Measurements from ENCODE around the gene CGB1.
A peak's percentile ranks its signal among the peaks of the same experiment; 100 is the strongest.
"Not testable (repeated sequence)": the region's sequence is repeated elsewhere in the genome, so short reads cannot be mapped to it uniquely, and the experiment has no call there.

Gene CGB1

DNA sequence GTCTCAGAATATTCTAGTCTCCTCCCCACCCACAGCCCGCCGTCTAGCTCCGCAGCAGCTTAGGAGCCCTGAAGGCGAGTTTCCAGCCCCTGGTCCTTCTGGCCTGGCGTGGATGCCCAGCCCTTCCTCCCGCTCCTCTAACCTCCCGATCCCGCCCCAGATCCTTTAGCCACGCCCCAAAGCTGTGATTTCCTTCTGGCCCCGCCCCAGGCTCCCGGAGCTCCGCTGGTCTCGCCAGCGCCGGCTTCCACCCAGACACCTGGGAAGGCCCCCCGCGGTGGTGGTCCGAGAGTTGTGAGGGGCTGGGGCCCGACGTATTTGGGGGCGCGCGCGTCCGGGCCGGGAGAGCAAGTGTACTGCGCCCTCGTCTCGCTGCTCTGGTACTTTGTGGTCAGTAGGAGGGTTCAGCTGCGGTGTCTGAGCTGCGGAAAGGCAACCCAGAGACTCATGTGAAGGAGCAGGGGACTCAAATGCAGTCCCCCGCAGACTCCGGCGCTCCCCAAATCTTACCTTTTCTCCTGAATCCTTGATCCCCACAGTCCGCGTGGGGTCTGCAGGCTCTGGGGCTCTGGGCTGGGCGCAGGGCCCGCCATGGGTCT lies 21.0 kb upstream of the CGB1 start, which contains the start of gene CGB7:
Gene CGB7 (minus strand): TSS at position 114 of the 599 bp plus-strand sequence. CDS start 2,374 bp downstream, outside the sequence.
- peak; percentile 34 for DNase-seq

DNA sequence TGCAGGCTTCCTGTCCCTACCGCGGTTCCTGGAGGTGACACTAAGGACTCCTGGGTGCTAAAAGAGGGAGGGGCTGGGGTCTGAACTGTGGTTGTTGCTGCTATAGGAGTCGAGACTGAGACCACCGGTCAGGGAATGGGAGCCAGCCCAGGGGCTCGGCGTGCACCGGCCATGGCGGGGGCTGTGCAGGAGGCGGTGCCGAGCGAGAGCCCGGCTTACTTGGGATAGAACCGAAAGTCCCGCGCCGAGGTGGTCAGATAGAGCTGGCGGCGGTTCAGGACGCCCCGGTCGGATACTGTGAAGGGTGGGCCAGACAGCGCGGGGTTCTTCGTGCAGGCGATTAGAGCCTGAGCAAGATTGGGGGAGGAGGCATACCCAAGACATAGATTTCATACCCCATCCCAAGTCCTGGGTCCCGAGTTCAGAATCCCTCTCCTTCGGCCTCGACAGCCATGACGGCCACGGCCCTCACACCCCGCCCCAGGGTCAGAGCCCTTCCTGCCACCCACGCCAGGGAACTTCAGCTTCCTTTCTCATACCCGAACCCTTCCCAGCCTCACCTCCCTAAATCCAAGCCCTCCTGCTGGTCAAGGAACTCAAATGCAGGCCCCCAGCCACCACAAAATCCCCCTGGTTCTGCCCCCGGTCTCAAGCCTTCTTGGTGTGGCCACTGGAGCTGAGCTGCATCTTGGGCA lies 20.4 kb upstream of the CGB1 start:
- DNase-seq, result not testable (repeated sequence)

DNA sequence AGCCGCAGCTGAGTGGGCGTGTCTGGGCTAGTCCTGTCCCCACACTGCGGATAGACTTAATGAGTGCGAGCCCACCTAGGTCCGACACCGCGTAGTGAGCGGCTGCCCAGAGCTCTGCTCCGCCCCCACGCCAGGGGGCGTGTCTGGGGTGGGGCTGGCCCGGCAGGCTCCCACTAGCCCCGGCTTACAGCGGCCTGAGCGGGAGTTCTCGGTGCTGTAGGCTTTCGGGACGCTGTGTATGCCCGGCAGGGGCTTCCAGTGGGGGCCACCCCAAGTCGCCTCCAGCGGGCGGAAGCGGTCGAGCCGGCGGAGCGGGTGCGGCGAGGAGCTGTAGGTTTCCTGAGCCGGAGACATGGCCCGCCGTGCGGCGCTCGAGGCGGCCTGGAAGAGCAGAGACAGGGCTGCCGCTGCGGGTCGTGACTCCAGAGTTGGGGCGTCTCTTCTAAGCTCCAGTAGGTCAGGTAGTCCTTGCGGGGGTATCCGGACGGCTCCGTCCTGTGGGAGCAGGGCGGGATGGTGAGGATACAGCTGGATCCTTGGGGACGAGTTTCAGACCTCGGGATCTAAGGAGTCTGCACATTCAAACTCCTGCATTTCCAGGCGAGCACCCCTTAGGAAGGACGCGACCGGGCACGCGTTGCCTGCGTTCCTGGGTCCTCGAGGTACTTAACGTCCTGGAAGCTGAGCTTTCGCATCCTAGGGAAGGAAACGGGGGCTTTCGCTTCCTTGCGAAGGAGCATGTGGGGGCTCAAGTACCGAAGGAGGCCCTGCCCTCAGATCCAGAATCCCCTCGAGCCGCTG lies 19.6 kb upstream of the CGB1 start:
- peak; percentile 45 for DNase-seq

DNA sequence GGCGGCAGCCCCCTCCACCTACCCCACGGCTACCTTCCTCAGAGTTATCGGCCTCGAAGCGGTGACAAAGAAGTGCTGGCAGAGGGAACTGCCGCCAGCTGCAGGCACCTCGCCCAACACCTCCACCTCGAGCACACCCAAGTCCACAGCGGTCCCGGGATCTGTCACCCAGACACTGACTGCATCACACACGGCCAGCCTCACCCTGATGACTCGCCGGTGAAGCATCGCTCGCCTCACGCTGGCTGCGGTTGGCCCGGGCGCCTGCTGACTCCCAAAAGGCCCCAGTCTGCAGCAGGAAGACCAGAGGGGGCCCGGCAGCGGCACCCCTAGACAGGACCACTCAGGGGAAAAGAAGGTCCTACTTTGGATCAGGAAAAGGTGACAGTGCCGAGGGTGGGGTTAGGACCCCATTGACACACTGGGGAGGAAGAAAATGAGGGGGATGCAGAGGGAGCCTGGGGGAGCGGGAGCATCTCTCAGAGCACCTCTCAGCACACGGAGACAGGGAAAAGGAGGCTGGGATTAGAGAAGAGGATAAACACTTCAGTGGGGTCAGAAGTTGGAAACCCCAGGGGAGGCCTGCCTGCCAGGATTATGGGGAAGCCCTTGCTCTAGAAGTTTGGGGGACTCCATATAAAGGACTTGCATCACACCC lies 13.8 kb upstream of the CGB1 start:
- DNase-seq, result not testable (repeated sequence)

DNA sequence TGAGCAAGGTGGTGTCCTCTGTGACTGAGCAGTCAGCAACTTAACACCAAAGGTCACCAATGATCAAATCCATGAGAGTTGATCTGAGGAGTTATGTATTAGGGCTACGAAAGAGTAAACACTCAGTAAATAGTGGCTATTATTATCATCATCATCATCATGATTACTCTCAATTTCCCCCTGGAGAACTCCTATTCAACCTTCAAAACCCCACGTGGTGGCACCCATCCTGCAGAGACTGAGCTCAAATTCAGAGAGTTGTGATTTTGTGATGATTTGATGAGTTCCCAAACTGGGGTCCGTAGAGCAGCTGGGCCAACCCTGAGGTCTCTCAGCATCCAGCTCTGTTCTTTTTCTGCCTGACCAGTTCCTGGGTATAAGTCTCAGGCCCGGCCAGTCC lies 13.1 kb upstream of the CGB1 start:
- DNase-seq, result not testable (repeated sequence)

DNA sequence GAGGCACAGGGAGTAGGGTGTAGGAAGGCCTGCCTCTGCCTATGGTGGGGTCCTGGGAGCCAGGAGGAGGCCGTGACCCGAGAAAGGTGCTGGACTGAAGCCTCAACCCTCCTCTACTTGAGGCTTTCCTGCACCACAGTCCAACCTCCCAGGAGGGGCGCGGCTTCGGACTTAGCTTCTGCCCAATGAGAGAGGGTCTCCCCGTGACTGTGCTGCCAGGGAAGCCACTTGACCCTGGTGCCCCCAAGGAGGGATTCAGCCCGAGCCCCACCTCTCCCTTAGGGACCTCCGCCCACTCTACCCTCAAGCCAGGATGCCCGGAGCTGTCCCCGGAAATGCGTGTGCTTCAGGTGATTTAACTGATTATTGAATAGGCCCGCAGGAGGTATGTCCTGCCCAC lies 12.3 kb upstream of the CGB1 start, which contains the start of gene CGB8:
Gene CGB8 (minus strand): TSS at position 101 of the 400 bp plus-strand sequence. CDS start 372 bp downstream, outside the sequence.
- DNase-seq, result not testable (repeated sequence)

DNA sequence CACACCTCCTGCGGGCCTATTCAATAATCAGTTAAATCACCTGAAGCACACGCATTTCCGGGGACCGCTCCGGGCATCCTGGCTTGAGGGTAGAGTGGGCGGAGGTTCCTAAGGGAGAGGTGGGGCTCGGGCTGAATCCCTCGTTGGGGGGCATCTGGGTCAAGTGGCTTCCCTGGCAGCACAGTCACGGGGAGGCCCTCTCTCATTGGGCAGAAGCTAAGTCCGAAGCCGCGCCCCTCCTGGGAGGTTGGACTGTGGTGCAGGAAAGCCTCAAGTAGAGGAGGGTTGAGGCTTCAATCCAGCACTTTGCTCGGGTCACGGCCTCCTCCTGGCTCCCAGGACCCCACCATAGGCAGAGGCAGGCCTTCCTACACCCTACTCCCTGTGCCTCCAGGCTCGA lies 6.9 kb upstream of the CGB1 start, which contains the start of gene CGB5:
Gene CGB5 (plus strand): TSS at position 301 of the 400 bp plus-strand sequence. CDS start 362 bp downstream, outside the sequence.
- DNase-seq, result not testable (repeated sequence)

DNA sequence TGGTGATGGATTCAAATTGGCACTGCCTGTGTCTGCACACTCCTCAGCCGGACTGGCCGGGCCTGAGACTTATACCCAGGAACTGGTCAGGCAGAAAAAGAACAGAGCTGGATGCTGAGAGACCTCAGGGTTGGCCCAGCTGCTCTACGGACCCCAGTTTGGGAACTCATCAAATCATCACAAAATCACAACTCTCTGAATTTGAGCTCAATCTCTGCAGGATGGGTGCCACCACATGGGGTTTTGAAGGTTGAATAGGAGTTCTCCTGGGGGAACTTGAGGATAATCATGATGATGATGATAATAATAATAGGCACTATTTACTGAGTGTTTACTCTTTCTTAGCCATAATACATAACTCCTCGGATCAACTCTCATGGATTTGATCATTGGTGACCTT lies 6.0 kb upstream of the CGB1 start:
- DNase-seq, result not testable (repeated sequence)

DNA sequence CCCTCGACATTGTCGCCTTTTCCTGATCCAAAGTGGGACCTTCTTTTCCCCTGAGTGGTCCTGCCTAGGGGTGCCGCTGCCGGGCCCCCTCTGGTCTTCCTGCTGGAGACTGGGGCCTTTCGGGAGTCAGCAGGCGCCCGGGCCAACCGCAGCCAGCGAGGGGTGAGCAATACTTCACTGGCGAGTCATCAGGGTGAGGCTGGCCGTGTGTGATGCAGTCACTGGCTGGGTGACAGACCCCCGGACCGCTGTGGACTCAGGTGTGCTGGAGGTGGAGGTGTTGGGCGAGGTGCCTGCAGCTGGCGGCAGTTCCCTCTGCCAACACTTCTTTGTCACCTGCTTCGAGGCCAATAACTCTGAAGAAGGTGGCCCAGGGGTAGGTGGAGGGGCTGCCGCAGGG lies 5.5 kb upstream of the CGB1 start:
- DNase-seq, result no peak

DNA sequence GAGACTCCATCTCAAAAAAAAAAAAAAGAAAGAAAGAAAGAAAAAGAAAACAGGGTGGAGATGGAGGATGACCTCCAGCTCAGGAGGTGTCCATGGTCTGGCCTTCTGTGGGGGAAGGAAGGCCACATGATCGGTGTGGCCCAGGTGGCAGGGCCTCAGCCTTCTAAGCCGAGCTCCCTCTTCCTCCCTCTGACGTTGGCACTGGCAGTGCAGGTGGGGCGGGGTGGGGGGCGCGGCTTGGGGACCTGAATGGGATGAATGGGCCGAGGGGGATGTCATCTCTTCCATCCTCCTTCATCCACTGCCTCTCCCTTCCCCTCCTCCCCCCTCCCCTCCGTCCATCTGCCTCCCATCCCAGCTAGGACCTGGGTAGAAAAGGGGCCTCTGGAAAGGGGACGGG lies 3.0 kb upstream of the CGB1 start:
- not testable (repeated sequence) for DNase-seq

DNA sequence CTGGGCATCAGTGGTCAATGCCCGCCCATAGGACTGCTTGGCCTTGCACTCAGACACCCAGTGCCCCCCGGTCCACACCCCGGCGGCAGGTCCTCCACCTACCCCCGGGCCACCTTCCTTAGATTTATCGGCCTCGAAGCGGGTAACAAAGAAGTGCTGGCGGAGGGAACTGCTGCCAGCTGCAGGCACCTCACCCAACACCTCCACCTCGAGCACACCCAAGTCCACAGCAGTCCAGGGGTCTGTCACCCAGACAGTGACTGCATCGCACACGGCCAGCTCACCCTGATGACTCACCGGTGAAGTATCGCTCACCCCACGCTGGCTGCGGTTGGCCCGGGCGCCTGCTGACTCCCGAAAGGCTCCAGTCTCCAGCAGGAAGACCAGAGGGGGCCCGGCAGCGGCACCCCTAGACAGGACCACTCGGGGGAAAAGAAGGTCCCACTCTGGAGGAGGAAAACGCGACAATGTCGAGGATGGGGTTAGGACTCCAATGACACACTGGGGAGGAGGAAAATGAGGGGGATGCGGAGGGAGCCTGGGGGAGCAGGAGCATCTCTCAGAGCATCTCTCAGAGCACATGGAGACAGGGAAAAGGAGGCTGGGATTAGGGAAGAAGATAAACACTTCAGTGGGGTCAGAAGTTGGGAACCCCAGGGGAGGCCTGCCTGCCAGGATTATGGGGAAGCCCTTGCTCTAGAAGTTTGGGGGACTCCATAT lies 2.0 kb upstream of the CGB1 start:
- DNase-seq, result not testable (repeated sequence)

DNA sequence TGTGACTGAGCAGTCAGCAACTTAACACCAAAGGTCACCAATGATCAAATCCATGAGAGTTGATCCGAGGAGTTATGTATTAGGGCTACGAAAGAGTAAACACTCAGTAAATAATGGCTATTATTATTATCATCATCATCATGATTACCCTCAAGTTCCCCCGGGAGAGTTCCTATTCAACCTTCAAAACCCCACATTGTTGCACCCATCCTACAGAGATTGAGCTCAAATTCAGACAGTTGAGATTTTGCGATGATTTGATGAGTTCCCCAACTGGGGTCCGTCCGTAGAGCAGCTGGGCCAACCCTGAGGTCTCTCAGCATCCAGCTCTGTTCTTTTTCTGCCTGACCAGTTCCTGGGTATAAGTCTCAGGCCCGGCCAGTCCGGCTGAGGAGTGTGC lies 1.4 kb upstream of the CGB1 start:
- DNase-seq, result not testable (repeated sequence)

DNA sequence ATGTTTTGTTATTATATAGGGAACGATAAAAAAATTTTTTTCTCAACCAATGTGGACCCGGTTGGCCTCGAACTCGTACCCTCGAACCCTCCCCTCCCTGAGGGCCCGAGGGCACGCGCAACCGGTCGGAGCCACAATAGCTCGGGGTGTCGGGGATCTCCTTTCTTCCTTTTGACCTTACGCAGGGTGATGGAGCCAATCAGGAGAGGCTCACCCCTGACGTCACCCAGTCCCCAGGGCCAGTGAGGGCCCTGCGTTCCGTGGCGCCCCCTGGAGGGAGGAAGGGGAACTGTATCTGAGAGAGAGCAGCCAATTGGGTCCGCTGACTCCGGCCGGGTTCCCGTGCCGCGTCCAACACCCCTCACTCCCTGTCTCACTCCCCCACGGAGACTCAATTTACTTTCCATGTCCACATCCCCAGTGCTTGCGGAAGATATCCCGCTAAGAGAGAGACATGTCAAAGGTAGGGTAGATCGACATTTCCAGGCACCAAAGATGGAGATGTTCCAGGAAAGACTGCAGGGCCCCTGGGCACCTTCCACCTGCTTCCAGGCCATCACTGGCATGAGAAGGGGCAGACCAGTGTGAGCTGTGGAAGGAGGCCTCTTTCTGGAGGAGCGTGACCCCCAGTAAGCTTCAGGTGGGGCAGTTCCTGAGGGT lies 4.9 kb downstream of the CGB1 start, which contains the start of gene CGB2:
Gene CGB2 (plus strand): TSS at position 249 of the 660 bp plus-strand sequence. CDS start 206 bp downstream, at position 455.
- peak; percentile 62 for DNase-seq

DNA sequence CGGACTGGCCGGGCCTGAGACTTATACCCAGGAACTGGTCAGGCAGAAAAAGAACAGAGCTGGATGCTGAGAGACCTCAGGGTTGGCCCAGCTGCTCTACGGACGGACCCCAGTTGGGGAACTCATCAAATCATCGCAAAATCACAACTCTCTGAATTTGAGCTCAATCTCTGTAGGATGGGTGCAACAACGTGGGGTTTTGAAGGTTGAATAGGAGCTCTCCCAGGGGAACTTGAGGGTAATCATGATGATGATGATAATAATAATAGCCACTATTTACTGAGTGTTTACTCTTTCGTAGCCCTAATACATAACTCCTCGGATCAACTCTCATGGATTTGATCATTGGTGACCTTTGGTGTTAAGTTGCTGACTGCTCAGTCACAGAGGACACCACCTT lies 6.4 kb downstream of the CGB1 start:
- DNase-seq, result not testable (repeated sequence)

DNA sequence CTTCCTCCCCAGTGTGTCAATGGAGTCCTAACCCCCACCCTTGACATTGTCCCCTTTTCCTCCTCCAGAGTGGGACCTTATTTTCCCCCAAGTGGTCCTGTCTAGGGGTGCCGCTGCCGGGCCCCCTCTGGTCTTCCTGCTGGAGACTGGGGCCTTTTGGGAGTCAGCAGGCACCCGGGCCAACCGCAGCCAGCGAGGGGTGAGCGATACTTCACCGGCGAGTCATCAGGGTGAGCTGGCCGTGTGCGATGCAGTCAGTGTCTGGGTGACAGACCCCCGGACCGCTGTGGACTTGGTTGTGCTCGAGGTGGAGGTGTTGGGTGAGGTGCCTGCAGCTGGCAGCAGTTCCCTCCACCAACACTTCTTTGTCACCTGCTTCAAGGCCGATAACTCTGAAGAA lies 6.9 kb downstream of the CGB1 start:
- not testable (repeated sequence) for DNase-seq

DNA sequence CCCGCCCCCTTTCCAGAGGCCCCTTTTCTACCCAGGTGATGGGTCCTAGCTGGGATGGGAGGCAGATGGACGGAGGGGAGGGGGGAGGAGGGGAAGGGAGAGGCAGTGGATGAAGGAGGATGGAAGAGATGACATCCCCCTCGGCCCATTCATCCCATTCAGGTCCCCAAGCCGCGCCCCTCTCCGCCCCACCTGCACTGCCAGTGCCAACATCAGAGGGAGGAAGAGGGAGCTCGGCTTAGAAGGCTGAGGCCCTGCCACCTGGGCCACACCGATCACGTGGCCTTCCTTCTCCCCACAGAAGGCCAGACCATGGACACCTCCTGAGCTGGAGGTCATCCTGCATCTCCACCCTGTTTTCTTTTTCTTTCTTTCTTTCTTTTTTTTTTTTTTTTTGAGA lies 8.0 kb downstream of the CGB1 start:
- DNase-seq, result not testable (repeated sequence)

DNA sequence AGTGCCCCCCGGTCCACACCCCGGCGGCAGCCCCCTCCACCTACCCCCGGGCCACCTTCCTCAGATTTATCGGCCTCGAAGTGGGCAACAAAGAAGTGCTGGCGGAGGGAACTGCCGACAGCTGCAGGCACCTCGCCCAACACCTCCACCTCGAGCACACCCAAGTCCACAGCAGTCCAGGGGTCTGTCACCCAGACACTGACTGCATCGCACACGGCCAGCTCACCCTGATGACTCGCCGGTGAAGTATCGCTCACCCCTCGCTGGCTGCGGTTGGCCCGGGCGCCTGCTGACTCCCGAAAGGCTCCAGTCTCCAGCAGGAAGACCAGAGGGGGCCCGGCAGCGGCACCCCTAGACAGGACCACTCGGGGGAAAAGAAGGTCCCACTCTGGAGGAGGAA lies 11.1 kb downstream of the CGB1 start:
- DNase-seq, result not testable (repeated sequence)

DNA sequence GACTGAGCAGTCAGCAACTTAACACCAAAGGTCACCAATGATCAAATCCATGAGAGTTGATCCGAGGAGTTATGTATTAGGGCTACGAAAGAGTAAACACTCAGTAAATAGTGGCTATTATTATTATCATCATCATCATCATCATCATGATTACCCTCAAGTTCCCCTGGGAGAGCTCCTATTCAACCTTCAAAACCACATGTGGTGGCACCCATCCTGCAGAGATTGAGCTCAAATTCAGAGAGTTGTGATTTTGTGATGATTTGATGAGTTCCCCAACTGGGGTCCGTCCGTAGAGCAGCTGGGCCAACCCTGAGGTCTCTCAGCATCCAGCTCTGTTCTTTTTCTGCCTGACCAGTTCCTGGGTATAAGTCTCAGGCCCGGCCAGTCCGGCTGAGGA lies 11.6 kb downstream of the CGB1 start:
- not testable (repeated sequence) for DNase-seq

DNA sequence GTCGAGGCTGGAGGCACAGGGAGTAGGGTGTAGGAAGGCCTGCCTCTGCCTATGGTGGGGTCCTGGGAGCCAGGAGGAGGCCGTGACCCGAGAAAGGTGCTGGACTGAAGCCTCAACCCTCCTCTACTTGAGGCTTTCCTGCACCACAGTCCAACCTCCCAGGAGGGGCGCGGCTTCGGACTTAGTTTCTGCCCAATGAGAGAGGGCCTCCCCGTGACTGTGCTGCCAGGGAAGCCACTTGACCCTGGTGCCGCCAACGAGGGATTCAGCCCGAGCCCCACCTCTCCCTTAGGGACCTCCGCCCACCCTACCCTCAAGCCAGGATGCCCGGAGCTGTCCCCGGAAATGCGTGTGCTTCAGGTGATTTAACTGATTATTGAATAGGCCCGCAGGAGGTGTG lies 12.5 kb downstream of the CGB1 start, which contains the start of gene CGB3:
Gene CGB3 (minus strand): TSS at position 101 of the 400 bp plus-strand sequence. CDS start 362 bp downstream, outside the sequence.
- DNase-seq, result not testable (repeated sequence)

DNA sequence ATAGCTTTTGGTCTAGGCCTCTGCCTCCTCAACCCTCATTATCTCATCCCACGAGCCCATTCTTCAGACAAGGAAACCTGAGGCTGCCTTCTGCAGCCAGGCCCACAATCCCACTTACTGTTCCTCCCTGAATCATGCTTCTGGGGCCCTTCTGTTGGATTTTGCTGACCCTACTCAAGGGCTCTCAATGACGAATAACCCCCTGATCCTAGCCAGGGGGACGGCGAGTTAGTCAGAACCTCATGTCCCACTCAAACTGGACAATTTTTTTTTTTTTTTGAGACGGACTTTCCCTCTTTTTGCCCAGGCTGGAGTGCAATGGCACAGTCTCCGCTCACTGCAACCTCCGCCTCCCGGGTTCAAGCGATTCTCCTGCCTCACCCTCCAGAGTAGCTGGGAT lies 14.6 kb downstream of the CGB1 start:
- no peak for DNase-seq
